ENCODE data around the gene ANK2.

Gene ANK2

DNA sequence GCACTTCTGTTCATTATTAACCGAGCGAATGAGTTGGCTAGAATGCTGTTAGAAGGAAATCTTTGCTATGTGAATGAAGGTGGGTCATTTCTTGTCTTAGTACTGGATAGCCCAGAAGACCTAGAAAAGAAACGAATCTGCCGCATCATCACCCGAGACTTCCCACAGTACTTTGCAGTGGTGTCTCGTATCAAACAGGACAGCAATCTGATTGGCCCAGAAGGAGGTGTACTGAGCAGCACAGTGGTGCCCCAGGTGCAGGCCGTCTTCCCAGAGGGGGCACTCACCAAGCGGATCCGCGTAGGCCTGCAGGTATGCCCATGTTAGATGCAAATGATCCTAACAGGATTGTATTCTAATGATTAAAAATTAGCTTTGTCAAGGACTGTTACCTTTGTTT is 286.3 kb downstream of the ANK2 start:
- no peak for DNase-seq (ENCODE audit: low read depth, low spot score)

DNA sequence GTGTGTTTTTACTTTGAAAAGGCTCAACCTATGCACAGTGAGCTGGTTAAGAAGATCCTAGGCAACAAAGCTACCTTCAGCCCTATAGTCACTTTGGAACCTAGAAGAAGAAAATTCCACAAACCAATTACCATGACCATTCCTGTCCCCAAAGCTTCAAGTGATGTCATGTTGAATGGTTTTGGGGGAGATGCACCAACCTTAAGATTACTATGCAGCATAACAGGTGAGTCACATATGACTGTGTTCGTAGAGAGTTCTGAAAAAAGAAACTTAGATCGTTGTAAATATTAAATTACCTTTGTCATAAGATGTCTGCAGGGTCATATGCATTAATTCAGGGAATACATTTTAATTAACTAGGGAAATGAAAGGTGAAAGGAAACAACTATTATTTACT is 287.1 kb downstream of the ANK2 start:
- DNase-seq (ENCODE audit: low read depth, low spot score) = no peak

DNA sequence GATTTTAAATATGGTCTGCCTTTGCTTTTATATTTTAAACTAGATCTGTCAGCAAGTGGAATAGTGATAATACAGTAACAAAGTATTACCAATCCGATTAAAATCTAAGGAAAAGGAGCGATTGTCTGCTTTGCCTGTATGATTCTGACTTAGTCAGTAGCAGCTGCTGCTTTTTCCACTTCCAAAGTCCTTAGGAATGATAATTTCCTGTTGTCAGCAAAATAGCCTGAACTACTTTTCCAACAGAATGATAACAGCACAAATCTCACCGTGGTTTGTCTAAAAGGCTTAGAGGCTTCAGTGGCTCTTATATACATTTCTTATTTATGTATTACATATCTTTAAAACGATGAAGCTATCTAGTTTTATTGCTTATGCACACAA is 290.0 kb downstream of the ANK2 start:
- DNase-seq (ENCODE audit: low read depth, low spot score) = no peak

DNA sequence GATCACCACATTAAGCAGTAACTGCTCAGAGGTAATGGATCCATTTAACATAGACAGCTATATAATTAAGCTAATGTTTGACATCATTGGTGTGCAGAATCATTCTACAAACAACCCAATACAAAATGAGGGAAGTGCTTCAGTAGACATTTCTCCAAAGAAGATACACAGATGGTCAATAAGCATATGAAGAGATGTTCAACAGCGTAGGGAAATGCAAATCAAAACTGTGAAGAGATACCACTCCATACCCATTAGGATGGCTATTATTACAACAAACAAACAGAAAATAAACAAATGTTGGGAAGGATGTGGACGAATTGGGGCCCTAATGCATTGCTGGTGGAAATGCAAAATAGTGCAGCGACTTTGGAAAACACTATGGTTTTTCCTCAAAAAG is 294.6 kb downstream of the ANK2 start:
- DNase-seq (ENCODE audit: low read depth, low spot score) = no peak

DNA sequence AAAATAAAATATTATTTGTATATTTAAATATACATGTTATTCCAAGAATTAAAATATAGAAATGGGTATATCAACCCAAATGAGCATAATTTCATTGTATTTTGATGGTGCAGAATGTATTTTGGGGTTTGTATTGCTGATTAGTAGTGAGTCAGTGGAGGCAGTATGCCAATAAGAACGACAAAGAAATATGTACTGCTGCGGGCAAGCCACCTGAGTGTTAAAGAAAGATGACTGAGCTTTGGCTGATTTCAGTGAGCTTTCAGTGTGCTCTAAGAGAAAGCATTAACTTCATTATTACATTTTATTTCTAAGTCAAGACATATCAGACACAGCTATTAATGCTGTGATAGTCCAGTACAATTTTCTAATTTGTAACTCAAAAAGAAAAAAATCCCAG is 297.8 kb downstream of the ANK2 start:
- no peak for DNase-seq (ENCODE audit: low read depth, low spot score)

DNA sequence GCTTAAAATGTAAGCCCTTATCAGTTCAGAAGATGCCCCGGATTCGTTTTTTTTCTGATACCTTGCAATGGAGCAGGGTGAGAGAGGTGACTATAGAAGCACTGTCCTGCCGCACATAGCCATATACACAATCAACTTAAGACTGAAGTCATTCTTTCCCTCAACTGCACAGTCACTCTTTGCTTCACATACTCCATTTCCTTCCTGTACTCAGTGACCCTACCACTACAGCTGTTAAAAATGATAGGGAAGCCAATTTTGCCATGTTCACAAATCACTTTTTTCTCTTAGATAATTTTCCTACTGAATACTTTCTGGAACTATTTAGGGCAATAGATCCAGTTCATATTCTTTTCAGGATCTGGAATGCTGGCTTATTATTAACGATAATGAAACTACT is 300.0 kb downstream of the ANK2 start:
- no peak for DNase-seq (ENCODE audit: low read depth, low spot score)

DNA sequence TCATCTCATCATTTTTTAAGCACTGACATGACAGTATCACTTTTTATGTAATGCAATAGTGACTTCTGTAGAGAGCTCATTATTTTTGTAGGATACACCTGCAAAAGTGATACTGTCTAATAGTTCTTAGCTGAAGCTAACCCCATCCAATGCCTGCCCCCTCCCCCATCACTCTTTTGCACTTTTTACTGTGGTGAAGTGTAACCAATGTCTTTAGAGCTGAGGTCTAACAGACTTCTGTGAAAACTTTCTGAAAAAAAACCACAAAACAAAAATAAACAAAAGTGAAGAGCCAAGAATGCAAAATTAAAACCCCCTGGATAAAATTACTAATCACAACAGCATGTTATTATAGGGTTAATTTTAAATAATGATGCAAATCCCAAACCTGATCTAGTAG is 301.1 kb downstream of the ANK2 start:
- no peak for DNase-seq (ENCODE audit: low read depth, low spot score)

DNA sequence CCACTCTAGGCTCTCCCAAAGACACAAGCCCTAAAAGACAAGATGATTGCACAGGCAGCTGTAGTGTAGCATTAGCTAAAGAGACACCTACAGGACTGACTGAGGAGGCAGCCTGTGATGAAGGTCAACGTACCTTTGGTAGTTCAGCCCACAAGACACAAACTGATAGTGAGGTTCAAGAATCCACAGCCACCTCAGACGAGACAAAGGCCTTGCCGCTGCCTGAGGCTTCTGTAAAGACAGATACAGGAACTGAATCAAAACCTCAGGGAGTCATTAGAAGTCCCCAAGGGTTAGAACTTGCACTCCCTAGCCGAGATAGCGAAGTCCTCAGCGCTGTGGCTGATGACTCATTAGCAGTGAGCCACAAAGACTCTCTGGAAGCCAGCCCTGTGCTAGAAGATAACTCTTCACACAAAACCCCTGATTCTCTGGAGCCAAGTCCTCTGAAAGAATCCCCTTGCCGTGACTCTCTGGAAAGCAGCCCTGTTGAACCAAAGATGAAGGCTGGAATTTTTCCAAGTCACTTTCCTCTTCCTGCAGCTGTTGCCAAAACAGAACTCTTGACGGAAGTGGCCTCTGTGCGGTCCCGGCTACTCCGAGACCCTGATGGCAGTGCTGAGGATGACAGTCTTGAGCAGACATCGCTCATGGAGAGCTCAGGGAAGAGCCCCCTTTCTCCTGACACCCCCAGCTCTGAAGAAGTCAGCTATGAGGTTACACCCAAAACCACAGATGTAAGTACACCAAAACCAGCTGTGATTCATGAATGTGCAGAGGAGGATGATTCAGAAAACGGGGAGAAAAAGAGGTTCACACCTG is 306.3 kb downstream of the ANK2 start:
- DNase-seq (ENCODE audit: low read depth, low spot score) = no peak

DNA sequence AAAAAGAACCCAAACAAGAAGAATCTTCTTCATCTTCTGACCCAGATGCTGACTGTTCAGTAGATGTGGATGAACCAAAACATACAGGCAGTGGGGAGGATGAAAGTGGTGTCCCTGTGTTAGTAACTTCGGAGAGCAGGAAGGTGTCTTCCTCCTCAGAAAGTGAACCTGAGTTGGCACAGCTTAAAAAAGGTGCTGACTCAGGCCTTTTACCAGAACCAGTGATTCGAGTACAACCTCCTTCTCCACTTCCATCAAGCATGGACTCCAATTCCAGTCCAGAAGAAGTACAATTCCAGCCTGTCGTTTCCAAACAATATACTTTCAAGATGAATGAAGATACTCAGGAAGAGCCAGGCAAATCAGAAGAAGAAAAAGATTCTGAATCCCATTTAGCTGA is 307.0 kb downstream of the ANK2 start:
- DNase-seq (ENCODE audit: low read depth, low spot score) = no peak

DNA sequence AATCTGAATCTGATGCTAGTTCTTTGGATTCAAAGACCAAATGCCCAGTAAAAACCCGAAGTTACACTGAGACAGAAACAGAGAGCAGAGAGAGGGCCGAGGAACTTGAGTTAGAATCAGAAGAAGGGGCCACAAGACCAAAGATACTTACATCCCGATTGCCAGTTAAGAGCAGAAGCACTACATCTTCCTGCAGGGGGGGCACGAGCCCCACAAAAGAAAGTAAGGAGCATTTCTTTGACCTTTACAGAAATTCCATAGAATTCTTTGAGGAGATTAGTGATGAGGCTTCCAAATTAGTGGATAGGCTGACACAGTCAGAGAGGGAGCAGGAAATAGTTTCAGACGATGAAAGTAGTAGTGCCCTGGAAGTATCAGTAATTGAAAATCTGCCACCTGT is 309.3 kb downstream of the ANK2 start:
- DNase-seq (ENCODE audit: low read depth, low spot score) = no peak

DNA sequence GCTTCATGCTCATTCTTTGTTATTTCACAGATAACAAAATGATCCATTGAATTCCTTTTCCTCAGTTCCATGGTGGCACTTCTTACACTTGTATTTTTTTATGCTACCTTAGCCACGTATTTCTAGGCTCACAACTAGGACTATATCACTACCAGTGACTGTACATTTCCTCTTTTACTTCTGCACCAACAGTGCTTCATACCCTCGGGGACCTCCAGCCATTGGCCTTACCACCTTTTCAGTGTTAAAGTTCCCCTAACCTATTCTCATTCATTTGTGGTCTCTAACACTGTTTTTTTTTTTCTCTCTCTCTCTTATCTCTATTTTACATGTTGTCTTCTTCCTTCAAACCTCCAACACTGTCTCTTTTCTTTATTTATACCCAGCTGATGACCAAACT is 315.9 kb downstream of the ANK2 start:
- DNase-seq (ENCODE audit: low read depth, low spot score) = no peak

DNA sequence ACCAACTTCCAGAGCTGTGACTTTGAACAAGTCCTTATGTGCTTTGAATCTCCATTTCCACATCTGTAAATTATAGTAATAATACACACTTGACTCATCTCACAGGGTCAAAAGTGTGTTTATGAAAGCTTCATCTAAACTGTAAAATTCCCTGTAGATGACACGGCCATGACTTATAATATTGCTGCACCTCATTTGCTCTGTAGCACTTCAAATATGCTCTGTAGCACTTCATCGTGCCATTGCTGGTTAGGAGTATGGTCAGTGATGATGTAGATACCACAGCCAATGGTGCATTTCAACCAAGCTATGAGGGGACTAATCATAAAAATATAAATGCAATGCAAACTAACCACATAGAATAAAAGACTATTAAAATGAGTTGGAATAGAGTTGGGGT is 318.6 kb downstream of the ANK2 start:
- no peak for DNase-seq (ENCODE audit: low read depth, low spot score)

DNA sequence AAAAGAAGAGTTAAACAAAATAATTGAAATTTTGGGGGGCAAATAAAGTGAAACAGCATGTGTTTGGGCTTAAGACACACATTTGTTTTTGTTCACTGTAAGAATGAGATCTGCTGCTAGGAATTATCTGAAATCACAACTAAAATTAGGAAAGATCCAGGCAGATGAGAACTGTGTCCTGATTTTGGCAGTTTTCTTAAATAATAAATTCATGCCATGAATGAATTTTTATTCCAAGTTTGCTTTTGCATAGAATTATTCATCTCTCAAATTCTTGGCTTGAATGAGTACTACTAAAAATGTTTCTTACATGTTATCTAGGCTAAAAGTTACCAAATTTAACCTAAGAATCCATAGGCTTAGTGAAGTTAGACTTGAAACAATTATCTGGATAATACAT is 321.7 kb downstream of the ANK2 start:
- DNase-seq (ENCODE audit: low read depth, low spot score) = no peak

DNA sequence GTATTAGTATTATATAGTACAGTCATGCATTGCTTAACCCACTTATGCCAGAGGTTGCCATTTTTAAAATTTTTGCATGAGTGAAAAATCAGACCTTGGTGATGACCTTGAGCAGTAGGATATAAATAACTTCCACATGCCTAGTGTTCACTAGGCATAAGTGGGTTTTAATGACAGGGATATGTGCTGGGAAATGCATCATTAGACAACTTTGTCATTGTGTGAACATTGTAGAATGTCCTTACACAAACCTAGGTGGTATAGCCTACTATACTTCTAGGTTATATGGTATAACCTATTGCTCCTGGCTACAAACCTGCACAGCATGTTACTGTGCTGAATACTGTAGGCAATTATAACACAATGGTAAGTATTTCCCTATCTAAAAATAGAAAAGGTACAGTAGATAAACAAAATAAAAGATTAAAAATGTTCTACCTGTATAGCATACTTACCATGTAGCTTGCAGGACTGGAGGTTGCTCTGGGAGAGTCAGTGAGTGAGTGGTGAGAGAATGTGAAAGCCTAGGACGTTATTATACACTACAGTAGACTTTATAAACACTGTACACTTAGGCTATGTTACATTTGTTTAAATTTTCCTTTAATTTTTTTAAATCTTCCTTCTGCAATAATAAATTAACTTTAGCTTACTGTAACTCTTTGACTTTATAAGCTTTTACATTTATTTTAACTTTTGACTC is 326.7 kb downstream of the ANK2 start:
- DNase-seq (ENCODE audit: low read depth, low spot score) = no peak

DNA sequence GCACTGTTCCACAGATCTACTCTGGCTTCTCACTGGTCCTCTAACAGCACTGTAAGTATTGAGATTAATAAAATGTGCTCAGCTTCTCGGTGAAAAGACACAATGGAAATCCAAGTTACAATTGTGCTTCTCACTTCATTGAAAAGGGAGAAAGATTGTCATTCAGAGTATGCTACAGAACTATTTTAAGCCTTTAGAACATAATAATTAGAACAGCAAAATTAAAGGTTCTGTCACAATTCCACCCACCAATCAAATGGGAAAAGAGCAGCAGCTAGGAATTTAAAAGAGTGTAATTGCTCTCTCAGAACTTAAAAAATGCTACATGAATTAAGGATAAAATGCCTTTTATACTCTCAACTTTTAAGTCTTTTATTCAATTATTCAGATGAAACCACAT is 329.4 kb downstream of the ANK2 start:
- no peak for DNase-seq (ENCODE audit: low read depth, low spot score)

DNA sequence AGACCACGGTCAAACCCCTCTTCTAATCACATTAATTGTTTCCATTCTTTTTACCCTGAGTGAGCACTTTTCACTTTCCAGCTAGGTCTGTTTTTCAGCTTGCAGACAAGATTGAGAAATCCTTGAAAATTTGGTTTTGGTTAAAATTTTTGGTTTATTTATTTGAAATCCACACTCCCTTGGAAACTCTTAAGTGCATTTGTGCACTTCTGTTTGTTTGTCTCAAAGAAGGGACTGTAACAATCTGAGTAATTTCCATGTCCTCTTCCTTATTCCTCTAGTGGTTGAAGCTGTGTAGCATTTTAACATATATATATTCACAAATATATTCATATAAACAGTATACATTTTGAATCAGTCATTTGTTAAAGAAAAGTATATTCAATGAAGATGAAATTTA is 333.3 kb downstream of the ANK2 start:
- DNase-seq (ENCODE audit: low read depth, low spot score) = no peak

DNA sequence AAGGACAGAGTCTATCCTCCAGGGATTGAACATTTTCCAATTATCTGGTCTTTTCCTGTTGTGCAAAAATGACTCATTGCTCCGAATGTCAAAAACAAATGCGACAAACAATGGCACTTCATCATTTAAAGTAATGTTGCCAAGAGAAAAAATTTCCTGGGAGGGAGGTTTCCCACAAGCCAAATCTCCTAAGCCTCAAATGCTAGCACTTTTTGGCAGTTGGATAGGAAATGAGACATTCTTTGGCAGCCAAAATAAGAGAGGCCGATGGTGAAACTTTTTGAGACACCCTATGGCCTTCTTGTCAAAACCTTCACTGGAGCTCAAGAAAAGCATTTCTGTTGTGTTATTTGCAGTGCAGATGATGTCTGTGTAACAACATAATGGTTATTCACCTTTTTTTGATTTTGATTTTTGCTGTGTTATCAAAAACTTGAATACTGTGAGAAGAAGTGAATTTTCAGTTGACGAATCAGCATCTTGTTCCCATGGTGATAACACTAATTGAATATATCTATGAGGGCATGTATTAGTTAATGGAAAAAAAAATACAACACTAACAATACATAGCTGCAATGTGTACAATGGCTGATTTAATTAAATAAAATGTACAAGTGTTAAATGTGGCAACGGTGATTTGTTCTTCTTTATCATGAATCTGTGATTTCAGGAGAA is 333.8 kb downstream of the ANK2 start:
- no peak for DNase-seq (ENCODE audit: low read depth, low spot score)

DNA sequence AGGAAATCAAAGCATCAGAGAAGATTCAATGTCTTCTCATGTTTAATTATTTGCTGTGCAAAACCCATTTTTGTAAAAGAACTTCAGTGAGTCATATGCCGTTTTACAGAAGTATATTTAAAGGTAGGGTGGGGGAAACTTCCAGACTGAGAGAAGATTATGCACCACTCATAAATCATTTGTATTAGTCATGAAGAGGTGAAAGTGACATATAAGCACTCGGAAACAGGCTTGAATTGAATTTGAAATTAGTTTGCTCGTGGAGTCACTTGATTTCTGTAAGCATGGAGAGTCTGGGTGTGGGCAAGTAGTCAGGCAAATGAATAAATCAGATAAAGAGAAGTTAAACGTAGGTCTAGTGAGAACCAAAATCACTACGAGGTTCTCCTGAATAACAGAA is 335.1 kb downstream of the ANK2 start:
- DNase-seq (ENCODE audit: low read depth, low spot score) = no peak

DNA sequence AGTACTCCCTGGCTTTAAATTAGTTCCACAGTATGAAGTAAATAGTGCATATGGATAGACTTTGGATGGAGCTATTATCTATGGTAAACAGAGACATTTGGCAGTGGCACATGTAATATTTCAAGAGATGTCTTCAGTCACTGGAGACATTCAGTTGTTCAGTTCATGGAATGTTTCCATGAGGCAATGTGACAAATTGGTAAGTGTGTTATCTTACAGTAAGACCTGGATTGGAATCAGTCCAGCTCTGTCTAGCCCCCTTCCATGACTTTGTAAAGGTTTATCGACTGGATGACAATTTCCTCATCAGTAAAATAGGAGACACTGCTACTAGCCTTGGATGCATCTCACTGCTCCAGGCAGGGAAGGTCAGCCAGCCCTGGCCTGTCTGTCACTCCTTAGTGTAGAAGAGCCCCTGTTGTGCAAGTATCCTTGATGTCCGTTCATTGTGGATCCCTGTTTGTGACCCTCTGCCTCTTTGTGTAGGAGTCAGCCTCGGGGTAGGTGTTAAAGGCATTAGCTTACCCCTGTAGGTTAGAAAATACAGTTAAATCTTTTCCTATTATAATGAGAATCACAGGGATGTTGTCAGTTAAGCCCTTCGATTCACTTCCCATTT is 335.9 kb downstream of the ANK2 start:
- DNase-seq (ENCODE audit: low read depth, low spot score) = no peak

DNA sequence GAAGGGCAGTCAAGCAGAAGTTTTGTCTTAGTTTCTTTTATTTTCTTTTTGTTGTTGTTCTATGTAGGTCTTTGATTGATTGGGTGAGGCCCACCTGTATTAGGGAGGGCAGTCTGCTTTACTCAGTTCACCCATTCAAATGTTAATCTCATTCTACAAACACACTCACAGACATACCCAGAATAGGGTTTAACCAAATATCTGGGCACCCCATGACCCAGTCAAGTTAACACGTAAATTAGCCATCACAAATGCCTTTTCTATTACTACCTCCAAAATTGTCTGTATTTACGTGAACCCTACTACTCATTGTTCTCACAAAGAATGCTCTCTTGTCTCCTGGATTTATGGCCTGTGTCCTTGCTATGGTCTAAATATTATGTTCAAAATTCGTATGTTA is 339.7 kb downstream of the ANK2 start:
- DNase-seq (ENCODE audit: low read depth, low spot score) = no peak

DNA sequence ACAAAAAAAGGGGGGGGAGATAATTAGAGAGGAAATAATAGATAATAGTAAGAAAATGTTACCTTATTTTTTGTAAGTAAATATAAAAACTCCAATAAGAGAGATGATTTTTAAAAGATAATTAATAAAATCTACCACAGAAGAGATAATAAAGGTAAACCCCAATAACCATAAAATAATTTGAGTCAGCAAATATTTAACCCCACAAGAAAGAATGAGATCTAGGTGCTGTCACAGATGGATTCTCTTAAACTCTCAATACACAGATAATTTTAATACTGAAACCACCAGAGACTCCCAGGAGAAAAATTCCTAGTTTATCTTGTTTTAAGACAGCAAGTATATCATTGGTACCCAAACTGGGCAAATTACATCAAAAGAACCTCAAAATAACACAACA is 341.4 kb downstream of the ANK2 start:
- no peak for DNase-seq (ENCODE audit: low read depth, low spot score)

DNA sequence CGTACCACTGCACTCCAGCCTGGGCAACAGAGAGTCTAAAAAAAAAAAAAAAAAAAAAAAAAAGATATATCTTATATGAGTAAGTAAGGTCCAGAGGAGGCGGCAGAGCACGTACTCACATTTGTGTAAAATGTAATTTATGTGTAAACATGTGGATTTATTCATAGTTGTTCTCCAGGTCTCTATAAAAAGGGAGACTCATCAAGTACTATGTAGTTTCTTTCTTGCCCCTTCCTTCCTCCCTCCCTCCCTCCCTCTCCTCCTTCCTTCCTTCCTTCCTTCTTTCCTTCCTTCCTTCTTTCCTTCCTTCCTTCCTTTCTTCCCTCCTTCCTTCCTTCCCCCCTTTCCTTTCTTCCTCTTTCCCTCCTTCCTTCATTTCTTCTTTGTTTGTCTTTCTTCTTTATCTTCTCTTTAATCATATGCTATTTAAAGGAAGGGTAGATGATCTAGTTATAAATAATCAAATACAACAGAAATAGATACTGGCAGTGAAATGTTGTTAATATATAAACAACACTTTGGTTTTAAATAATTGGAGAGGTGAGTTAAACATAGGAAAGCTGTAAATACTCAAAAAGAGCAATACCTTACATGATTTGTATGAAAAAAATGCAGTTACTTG is 344.8 kb downstream of the ANK2 start:
- DNase-seq (ENCODE audit: low read depth, low spot score) = no peak
